Medulla oblongata (tissue), 1 donor: ENCODE data around the gene TMEM143.
"Not testable (repeated sequence)": the region's sequence is repeated elsewhere in the genome, so short reads cannot be mapped to it uniquely, and the experiment has no call there.

Experiments
- DNase-seq: peaks from one replicate; pipeline ENCODE4 v3.0.0-alpha.2; 2015; ENCODE audit errors: extremely low spot score

Gene TMEM143

GRCh38 chr19:48330012-48330681 is 33.6 kb downstream of the TMEM143 start:
- DNase-seq, result peak; percentile 93

- no peak for DNase-seq
Observed at GRCh38 chr19:48329167-48329891, 34.4 kb downstream of the TMEM143 start.

GRCh38 chr19:48325265-48325910 is 38.4 kb downstream of the TMEM143 start, which contains the start of gene EMP3:
Gene EMP3, plus strand, starts transcription at chr19:48325552. Its CDS starts 1,293 bp downstream, at chr19:48326845.
- peak; percentile 68 for DNase-seq

GRCh38 chr19:48321622-48322591 is 41.8 kb downstream of the TMEM143 start:
- DNase-seq, result peak; percentile 98

GRCh38 chr19:48321372-48321621 is 42.4 kb downstream of the TMEM143 start:
- peak; percentile 86 for DNase-seq

GRCh38 chr19:48319647-48320541 is 43.8 kb downstream of the TMEM143 start:
- DNase-seq, result peak; percentile 88

GRCh38 chr19:48318286-48318987 is 45.3 kb downstream of the TMEM143 start:
- DNase-seq, result no peak

- not testable (repeated sequence) for DNase-seq
Observed at GRCh38 chr19:48317708-48317960, 46.1 kb downstream of the TMEM143 start.

- no peak for DNase-seq
Observed at GRCh38 chr19:48315712-48316111, 48.0 kb downstream of the TMEM143 start.

- DNase-seq, result no peak
Observed at GRCh38 chr19:48311384-48311783, 52.4 kb downstream of the TMEM143 start.

GRCh38 chr19:48310227-48310626 is 53.5 kb downstream of the TMEM143 start:
- no peak for DNase-seq

GRCh38 chr19:48309731-48310130 is 54.0 kb downstream of the TMEM143 start:
- DNase-seq, result not testable (repeated sequence)

- no peak for DNase-seq
Observed at GRCh38 chr19:48308631-48309586, 54.8 kb downstream of the TMEM143 start.

GRCh38 chr19:48303866-48304265 is 59.9 kb downstream of the TMEM143 start:
- no peak for DNase-seq

GRCh38 chr19:48303367-48303766 is 60.4 kb downstream of the TMEM143 start:
- DNase-seq, result no peak

- DNase-seq, result no peak
Observed at GRCh38 chr19:48302600-48302959, 61.2 kb downstream of the TMEM143 start.

- DNase-seq, result no peak
Observed at GRCh38 chr19:48301886-48302599, 61.7 kb downstream of the TMEM143 start.

- no peak for DNase-seq
Observed at GRCh38 chr19:48297975-48298374, 65.8 kb downstream of the TMEM143 start.
